ENCODE measurements around the gene FBLN5. TPM values are rescaled to one million over a fixed set of nuclear protein-coding genes. Genes with fewer than 3 reads are reported as not detected.

The FBLN5 gene
- total RNA-seq, 1 donor from 2014 or later: 2.2 TPM

DNA sequence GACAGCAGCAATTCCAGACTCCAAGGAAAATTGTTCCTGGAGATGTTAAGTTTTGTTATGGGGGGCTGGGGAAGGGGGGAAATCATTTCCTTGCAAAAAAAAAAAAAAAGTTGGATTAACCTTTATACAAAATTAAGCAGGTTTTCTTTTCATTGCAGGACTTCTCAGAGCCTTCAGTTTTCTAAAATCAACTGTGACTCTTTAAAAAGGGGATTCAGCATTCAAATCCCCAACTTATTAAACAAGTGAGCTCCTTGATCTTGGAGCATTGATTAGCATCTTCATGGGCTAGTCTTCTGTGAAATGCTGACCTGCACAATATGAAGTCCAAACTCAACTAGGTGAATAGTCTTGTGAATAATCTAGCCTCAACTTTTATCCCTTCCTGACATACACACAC, 87.3 kb downstream of the FBLN5 start:
- TF ChIP-seq, protein P1, sequence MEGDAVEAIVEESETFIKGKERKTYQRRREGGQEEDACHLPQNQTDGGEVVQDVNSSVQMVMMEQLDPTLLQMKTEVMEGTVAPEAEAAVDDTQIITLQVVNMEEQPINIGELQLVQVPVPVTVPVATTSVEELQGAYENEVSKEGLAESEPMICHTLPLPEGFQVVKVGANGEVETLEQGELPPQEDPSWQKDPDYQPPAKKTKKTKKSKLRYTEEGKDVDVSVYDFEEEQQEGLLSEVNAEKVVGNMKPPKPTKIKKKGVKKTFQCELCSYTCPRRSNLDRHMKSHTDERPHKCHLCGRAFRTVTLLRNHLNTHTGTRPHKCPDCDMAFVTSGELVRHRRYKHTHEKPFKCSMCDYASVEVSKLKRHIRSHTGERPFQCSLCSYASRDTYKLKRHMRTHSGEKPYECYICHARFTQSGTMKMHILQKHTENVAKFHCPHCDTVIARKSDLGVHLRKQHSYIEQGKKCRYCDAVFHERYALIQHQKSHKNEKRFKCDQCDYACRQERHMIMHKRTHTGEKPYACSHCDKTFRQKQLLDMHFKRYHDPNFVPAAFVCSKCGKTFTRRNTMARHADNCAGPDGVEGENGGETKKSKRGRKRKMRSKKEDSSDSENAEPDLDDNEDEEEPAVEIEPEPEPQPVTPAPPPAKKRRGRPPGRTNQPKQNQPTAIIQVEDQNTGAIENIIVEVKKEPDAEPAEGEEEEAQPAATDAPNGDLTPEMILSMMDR (conservative IDR thresholded peaks at IDR 0.05; ENCODE audit: low read depth, low read length): no peak
- H3K4me3 ChIP-seq (ENCODE audit: low read depth, low read length): no peak overlapping the region
- DNase-seq (ENCODE audit: low read depth): no peak

DNA sequence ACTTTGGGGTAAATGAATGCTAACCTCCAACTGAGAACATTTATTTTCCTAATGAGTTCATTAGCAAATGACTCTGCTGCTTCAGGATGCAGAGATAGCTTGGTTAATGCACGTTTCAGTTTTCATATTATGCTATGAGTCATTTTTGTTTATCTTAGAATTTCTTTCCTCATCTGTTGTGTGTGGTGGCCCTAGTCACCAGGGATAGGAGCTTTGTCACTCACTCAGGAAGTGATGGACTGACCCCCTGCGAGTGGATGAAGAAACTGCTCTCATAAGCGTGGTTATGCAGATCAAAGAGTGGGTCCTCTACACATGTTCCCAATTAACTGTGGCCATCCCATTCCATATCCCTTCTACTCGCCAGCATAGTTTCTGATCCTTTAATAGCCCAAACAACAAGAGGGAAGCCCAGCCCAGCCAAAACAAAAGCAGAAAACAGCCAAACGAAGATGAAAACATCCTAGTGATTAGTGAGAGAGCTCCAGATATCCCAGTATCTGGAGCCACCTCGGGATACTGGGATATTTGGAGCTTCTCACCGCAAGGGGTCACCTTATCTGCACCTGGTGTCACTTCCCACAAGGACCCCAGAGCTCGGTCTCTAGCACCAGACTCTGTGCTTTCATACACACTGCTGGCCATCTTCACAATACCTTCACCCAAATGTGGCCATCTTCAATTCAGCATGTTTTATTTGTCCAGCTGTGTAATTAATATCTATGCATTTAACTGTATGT, 88.8 kb downstream of the FBLN5 start:
- no peak overlapping the region for H3K4me3 ChIP-seq (ENCODE audit: low read depth, low read length)
- TF ChIP-seq, protein P1 (conservative IDR thresholded peaks at IDR 0.05; ENCODE audit: low read depth, low read length): peak; percentile 2
- no peak for DNase-seq (ENCODE audit: low read depth)

DNA sequence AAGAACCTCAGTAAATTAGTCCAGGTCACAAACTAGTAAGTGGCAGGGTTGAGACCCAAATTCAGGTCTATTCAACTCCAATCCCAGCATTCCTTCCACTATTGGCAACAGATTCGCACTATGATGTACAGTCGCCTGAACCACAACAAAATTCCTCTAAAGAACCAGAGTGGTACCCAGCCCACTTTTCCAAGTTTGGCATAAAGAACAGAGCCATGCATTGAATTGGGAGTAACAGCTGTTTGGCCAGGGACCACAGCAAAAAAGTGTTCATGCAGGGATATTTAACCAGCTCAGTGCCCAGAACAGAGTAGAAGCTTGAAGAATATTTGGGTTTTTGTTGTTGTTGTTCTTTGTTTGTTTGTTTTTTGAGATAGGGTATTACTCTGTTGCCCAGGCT, 89.9 kb downstream of the FBLN5 start:
- H3K4me3 ChIP-seq (ENCODE audit: low read depth, low read length): no peak overlapping the region
- TF ChIP-seq, protein P1 (conservative IDR thresholded peaks at IDR 0.05; ENCODE audit: low read depth, low read length): no peak
- DNase-seq (ENCODE audit: low read depth): no peak

DNA sequence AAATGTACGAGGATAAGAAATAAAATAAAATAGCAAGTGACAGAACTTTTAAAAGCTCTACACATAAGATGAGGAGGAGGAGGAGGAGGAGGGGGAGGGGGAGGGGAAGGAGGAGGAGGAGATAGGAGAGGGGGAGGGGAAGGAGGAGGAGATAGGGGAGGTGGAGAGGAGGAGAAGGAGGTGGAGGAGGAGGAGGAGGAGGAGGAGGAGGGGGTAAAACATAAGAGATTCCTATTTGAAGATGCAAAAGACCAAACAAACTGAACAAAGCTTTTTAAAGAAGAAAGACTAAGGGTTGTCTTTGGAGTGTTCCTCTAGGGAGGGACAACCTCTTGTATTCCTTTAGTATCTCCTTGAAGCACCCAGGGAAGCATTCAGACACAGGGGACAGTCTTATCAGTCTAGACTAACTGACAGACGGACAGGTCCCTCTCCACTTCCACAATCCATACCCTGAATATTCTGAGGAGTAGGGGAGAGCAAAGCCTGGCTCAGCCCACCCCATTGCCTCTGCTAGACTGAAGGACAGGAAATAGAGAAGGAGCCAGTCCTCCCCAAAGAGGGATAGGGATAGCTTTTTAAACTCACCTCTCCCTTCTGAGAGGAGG, 93.1 kb downstream of the FBLN5 start:
- H3K4me3 ChIP-seq (ENCODE audit: low read depth, low read length): no peak overlapping the region
- DNase-seq (ENCODE audit: low read depth): no peak
- TF ChIP-seq, protein P1 (conservative IDR thresholded peaks at IDR 0.05; ENCODE audit: low read depth, low read length): no peak

DNA sequence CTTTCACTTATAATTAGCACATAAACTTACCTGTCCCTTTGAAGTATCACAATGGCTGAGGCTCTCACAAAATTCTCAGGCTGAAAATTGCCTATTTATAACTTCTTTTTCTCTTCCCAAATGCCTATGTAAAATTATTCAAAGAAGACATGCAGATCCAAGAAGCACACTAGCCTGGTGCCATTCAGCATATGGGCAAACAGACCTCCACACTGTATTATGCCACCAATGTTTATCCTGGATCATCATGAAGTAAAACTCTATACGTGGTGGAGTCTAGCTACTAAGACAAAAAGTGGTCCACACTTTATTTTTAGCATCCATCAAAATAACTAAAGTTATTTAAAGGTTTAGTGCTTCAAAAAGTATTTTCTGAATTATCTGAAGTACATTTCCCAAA, 95.9 kb downstream of the FBLN5 start:
- TF ChIP-seq, protein P1 (conservative IDR thresholded peaks at IDR 0.05; ENCODE audit: low read depth, low read length): no peak
- H3K4me3 ChIP-seq (ENCODE audit: low read depth, low read length): no peak overlapping the region
- DNase-seq (ENCODE audit: low read depth): no peak

DNA sequence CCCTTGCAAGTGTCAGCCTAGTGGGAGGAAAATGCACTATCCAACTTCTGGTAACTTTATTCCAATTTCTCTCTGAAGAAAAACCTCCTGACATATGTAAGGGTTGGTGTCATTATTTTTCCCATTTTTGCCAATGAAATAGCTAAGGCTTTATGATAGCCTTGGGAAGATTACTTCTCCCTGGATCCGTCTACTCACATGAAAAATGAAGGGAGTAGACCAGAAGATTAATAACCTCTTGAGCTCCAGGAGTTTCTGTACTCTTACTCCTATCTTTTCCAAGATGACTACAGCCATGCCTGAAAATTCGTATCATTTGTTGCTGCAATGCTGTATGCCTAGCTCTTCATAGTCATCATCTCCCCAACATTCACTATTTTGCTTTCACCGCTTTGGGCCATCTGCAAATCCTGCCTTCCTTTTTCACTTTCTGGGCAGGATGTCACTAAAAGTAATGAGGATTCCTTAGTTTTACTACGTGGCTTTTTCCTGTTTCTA, 98.9 kb downstream of the FBLN5 start:
- TF ChIP-seq, protein P1 (conservative IDR thresholded peaks at IDR 0.05; ENCODE audit: low read depth, low read length): no peak
- no peak for DNase-seq (ENCODE audit: low read depth)
- H3K4me3 ChIP-seq (ENCODE audit: low read depth, low read length): no peak overlapping the region
